Right cardiac atrium (tissue), 5 donors: ENCODE measurements around the gene GKN2. TPM values are rescaled to one million over a fixed set of nuclear protein-coding genes. Genes with fewer than 3 reads are reported as not detected.
"Not testable (repeated sequence)": the region's sequence is repeated elsewhere in the genome, so short reads cannot be mapped to it uniquely, and the experiment has no call there.

Experiments used
- ATAC-seq, 2 donors: fragments of 200-7000 bp; cut with Tn5 transposase; one replicate each; pipeline versions ENCODE4 v1.8.0 to v1.9.1; 2020; ENCODE audit warnings: moderate library complexity in 2 of 2, mild to moderate bottlenecking in 1 of 2
- DNase-seq, 3 donors: peaks; one replicate each; pipeline ENCODE4 v3.0.0-alpha.2; 2020
- H3K27ac ChIP-seq: one replicate; pipeline ENCODE4 v1.5.1; 2013; ENCODE audit warnings: mild to moderate bottlenecking, low read length, control low read depth, moderate library complexity
- H3K27me3 ChIP-seq: one replicate; pipeline ENCODE4 v1.6.1; 2013; ENCODE audit not compliant: control insufficient read depth, insufficient read depth
- H3K4me1 ChIP-seq: one replicate; pipeline ENCODE4 v1.6.1; 2013; ENCODE audit warnings: low read length; ENCODE audit not compliant: control insufficient read depth, insufficient read depth
- H3K4me3 ChIP-seq: one replicate; pipeline ENCODE4 v1.5.1; 2013; ENCODE audit warnings: low read length, control low read depth
- H3K9me3 ChIP-seq: one replicate; pipeline ENCODE4 v1.6.1; 2013; ENCODE audit warnings: low read length; ENCODE audit not compliant: control insufficient read depth
- WGBS: extraction: QIAGEN DNeasy Blood & Tissue Kit; methylation state at CpG from one replicate; pipeline ENCODE4 v1.1.7; 2013; 5-methylcytosine and 5-hydroxymethylcytosine counted together
- intact Hi-C, 4 donors: fragments of 100-400 bp; cut with DNase I; formaldehyde crosslinking; loops; one replicate each; pipeline versions ENCODE4 v1.11.0 to v1.14.0; 2022 to 2023
- polyA plus RNA-seq: library from polyadenylated mRNA; stranded (reverse); fragments of 200-250 nt; gene quantifications from one replicate; pipeline ENCODE4 v1.2.3, GENCODE V29; 2013
- total RNA-seq, 4 donors: library from RNA; stranded (reverse); fragmentation: NEBNext Ultra II Directional; extraction: Animal tissue kit (Norgen Biotek cat#: 25700); gene quantifications; one replicate each; pipeline ENCODE4 v1.2.1, GENCODE V29; 2021
- donor health status: healthy with polysubstance abuse.
- donor health status: DM: no; HTN: yes; CAD: no.
- donor health status: DM: no; HTN: no; CAD: no.
- donor health status: DM: no; HTN: yes; CAD: no; lungs with severe emphysema.
- donor health status: DM: yes; HTN: yes; CAD: no.

GKN2 gene
- total and polyA plus RNA-seq, 5 donors: not detected

- WGBS: 94% methylated on average over 1 of the region's 1 CpG
- H3K27ac ChIP-seq: no peak overlapping the region
- H3K9me3 ChIP-seq: no peaks in the 10 kb centered on the region
- no peaks in the 10 kb centered on the region for H3K4me1 ChIP-seq
- DNase-seq (no peak), ATAC-seq (no peak)
- no peak overlapping the region for H3K4me3 ChIP-seq
- intact Hi-C loops: no loop called here
- no peaks in the 10 kb centered on the region for H3K27me3 ChIP-seq
These were observed 6.3 kb upstream of the GKN2 start for GRCh38 chr2:68959001-68959400.

GRCh38 chr2:68955432-68955831, 2.7 kb upstream of the GKN2 start:
- 98% methylated on average over 5 of the region's 5 CpGs for WGBS
- H3K4me1 ChIP-seq, intact Hi-C loops: not testable (repeated sequence)

GRCh38 chr2:68951899-68952298, 794 bp downstream of the GKN2 start:
- H3K27me3 ChIP-seq: no peaks in the 10 kb centered on the region
- ATAC-seq: no peak
- no peak overlapping the region for H3K27ac ChIP-seq
- intact Hi-C loops: no loop called here
- WGBS: 76% methylated on average over 4 of the region's 4 CpGs
- H3K9me3 ChIP-seq: no peaks in the 10 kb centered on the region
- DNase-seq: no peak
- H3K4me3 ChIP-seq: no peak overlapping the region
- H3K4me1 ChIP-seq: no peaks in the 10 kb centered on the region

More at GRCh38 chr2:68955432-68955831, 2.7 kb upstream of the GKN2 start:
- DNase-seq, H3K4me3 ChIP-seq, H3K9me3 ChIP-seq, H3K27ac ChIP-seq, ATAC-seq, H3K27me3 ChIP-seq: not testable (repeated sequence)

DNA sequence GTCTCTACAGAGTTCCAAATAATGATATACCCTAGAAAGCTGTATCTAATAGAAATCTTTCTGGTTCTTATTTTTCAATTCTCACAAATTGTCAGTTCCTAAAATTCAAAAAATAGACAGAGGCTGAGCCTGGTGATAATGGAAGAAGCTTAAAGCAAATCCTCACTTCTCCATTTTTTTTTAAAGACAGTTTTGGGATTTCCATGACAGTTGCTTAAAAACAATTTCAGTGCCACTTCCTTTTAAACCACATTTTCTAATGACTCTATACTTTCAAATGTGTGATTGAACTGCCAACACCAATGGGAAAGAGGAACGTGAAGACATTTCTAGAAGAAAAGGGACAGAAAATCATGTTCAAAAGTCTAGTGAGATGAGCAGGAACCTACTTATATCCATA, 4.0 kb downstream of the GKN2 start:
- H3K27me3 ChIP-seq: no peaks in the 10 kb centered on the region
- H3K9me3 ChIP-seq: no peaks in the 10 kb centered on the region
- H3K27ac ChIP-seq: no peak overlapping the region
- ATAC-seq (no peak), DNase-seq (no peak)
- no peaks in the 10 kb centered on the region for H3K4me1 ChIP-seq
- intact Hi-C loops: loop anchor here in 1 of 4 donors (10.0 kb wide), 1 partner anchor 356 kb away; no protein-coding TSS in a partner anchor
- WGBS: 72% methylated on average over 1 of the region's 1 CpG
- no peak overlapping the region for H3K4me3 ChIP-seq

DNA sequence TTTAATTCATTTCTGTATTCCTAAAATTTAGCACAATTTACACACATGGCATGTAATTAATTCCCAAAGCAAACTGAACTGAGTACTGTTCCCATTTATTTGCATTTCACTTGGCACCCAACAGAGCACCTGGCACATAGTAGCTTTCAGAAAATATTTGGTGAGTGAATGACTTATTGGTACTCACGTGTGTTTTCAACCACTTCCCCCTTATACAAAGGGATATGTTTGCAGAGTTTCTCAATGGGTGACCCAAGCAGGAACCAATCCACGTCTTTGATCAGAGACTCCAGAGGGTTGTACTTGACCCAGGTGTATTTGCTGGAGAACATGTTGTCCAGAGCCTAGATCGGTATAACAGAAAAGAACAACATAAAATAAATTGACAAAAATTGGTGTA, 6.6 kb downstream of the GKN2 start:
- no peak for DNase-seq
- intact Hi-C loops: loop anchor here in 1 of 4 donors (10.0 kb wide), 1 partner anchor 359 kb away; no protein-coding TSS in a partner anchor
- no peak overlapping the region for H3K4me3 ChIP-seq
- no peak overlapping the region for H3K27ac ChIP-seq
- no peaks in the 10 kb centered on the region for H3K27me3 ChIP-seq
- WGBS: 80% methylated on average over 3 of the region's 3 CpGs
- no peaks in the 10 kb centered on the region for H3K4me1 ChIP-seq
- no peak for ATAC-seq
- H3K9me3 ChIP-seq: no peaks in the 10 kb centered on the region

DNA sequence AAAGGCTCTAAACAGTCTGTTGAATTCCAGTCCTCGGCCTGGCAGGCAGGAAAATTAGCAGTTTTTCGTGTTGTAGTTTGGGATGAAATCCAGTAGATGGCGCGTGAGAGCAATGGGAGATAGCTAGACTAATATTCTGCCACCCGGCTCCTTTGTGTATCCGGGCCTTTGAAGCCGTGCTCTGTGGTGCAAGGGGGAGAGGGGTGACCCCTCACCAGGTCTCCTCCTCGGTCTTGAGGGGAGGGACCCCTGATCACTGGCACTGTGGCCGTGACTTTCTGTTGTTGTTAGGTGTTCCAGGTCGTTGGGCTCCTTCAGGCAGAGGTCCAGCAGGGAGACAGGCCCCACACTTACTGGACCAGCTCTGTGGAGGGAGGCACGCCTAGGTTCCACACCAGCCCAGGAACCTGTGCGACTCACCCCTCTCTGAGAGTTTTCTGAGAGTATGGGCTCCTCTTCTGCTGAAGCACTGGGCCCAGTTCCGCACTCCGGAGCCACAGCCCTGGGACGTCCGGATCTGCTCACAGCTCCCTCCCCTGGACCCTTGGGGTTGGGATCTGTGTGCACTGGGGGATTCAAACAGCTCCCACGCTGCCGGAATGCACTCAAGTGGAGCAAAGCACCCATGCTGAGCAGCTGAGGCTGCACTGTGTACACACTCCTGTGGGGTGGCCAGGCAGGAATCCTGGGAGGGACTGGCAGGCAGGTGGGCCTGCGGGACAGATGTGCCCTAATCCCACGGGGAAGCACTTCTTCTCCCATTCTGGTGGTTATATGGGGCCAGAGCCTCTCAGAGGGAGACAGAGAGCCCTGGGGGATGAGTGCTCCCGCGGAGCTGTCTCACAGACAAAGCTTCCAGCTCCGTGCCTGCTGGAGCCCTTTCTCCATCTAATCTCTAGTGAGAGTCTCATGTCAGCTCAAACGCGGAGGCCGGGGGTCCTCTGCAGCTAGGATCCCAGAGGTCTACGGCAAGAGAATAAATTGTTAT, 8.8 kb downstream of the GKN2 start:
- Histone ChIP-seq H3K9me3 (no peaks in the 10 kb centered on the region), H3K4me3 (no peak overlapping the region), H3K4me1 (no peaks in the 10 kb centered on the region), H3K27me3 (no peaks in the 10 kb centered on the region), H3K27ac (no peak overlapping the region)
- 33% methylated on average over 27 of the region's 27 CpGs for WGBS
- ATAC-seq (peak; percentile 79 to 87), DNase-seq (peak; percentile 24 to 58 (median 57))
- intact Hi-C loops: loop anchor here in 3 of 4 donors (5.0 to 10.0 kb wide), 2 partner anchors 361 to 363 kb away; no protein-coding TSS in a partner anchor

- ATAC-seq: no peak
- H3K27me3 ChIP-seq: no peaks in the 10 kb centered on the region
- intact Hi-C loops: loop anchor here in 3 of 4 donors (5.0 to 10.0 kb wide), 2 partner anchors 362 to 364 kb away; no protein-coding TSS in a partner anchor
- H3K4me3 ChIP-seq: no peak overlapping the region
- no peaks in the 10 kb centered on the region for H3K9me3 ChIP-seq
- no peak for DNase-seq
- no peaks in the 10 kb centered on the region for H3K4me1 ChIP-seq
- no peak overlapping the region for H3K27ac ChIP-seq
These were observed 9.9 kb downstream of the GKN2 start for GRCh38 chr2:68942827-68943226.

DNA sequence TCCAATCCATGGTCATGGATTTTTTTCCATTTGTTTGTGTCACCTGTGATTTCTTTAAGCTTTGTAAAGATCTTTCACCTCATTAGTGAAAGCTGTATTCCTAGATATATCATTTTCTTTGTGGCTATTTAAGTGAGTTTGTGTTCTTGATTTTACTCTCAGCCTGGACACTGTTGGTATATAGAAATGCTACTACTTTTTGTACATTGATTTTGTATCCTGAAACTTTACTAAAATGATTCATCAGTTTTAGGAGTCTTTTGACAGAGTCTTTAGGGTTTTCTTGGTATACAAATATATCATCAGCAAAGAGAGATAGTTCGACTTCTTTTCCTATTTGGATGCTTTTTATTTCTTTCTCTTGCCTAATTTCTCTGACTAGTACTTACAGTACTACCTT, 12.3 kb downstream of the GKN2 start:
- Histone ChIP-seq H3K27ac (no peak overlapping the region), H3K4me1 (no peaks in the 10 kb centered on the region), H3K9me3 (no peaks in the 10 kb centered on the region), H3K4me3 (no peak overlapping the region), H3K27me3 (no peaks in the 10 kb centered on the region)
- ATAC-seq (no peak), DNase-seq (no peak)
- intact Hi-C loops: loop anchor here in 3 of 4 donors (5.0 to 10.0 kb wide), 2 partner anchors 364 to 367 kb away; no protein-coding TSS in a partner anchor
- 89% methylated on average over 1 of the region's 1 CpG for WGBS

DNA sequence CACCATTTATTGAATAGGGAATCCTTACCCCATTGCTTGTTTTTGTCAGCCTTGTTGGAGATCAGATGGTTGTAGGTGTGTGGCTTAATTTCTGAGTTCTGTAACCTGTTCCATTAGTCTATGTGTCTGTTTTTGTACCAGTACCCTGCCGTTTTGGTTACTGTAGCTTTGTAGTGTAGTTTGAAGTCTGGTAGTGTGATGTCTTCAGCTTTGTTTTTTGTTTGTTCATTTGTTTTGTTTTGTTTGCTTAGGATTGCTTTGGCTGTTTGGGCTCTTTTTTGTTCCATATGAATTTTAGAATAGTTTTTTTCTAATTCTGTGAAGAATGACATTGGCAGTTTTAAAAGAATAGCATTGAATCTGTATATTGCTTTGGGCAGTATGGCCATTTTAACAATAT, 12.7 kb downstream of the GKN2 start:
- DNase-seq (no peak), ATAC-seq (no peak)
- H3K9me3 ChIP-seq: no peaks in the 10 kb centered on the region
- intact Hi-C loops: loop anchor here in 3 of 4 donors (5.0 to 10.0 kb wide), 2 partner anchors 365 to 367 kb away; no protein-coding TSS in a partner anchor
- H3K4me3 ChIP-seq: no peak overlapping the region
- no peak overlapping the region for H3K27ac ChIP-seq
- H3K27me3 ChIP-seq: no peaks in the 10 kb centered on the region
- H3K4me1 ChIP-seq: no peaks in the 10 kb centered on the region
- WGBS: 91% methylated on average over 1 of the region's 1 CpG

DNA sequence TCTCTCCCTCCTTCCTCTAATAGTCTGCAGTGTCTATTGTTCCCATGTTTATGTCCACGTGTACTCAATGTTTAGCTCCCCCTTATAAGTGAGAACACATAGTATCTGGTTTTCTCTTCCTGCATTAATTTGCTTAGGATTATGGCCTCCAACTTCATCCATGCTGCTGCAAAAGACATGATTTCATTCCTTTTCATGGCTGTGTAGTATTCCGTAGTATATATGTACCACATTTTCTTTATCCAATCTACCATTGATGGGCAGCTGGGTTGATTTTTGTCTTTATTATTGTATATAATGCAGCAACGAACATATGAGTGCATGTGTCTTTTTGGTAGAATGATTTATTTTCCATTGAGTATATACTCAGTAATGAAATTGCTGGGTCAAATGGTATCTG, 13.8 kb downstream of the GKN2 start:
- no peaks in the 10 kb centered on the region for H3K4me1 ChIP-seq
- DNase-seq (no peak), ATAC-seq (no peak)
- H3K27ac ChIP-seq: no peak overlapping the region
- no peaks in the 10 kb centered on the region for H3K27me3 ChIP-seq
- 90% methylated on average over 3 of the region's 3 CpGs for WGBS
- no peak overlapping the region for H3K4me3 ChIP-seq
- intact Hi-C loops: no loop called here
- no peaks in the 10 kb centered on the region for H3K9me3 ChIP-seq

GRCh38 chr2:68937346-68938055, 15.2 kb downstream of the GKN2 start:
- Histone ChIP-seq H3K27me3 (no peaks in the 10 kb centered on the region), H3K9me3 (no peaks in the 10 kb centered on the region), H3K4me3 (no peak overlapping the region), H3K4me1 (no peaks in the 10 kb centered on the region), H3K27ac (no peak overlapping the region)
- 70% methylated on average over 5 of the region's 5 CpGs for WGBS
- intact Hi-C loops: no loop called here
- no peak for DNase-seq
- peak; percentile 33 to 54 for ATAC-seq
